GM12878 (cell line): Measurements from ENCODE around the gene MRPL38. TPM values are rescaled to one million over a fixed set of nuclear protein-coding genes. Genes with fewer than 3 reads are reported as not detected.

Experiments
- ATAC-seq: fragments of 200-7000 bp; cut with Tn5 transposase; 3 replicates; pipeline ENCODE4 v1.9.1; 2020; ENCODE audit warnings: mild to moderate bottlenecking, moderate library complexity
- BruUV-seq: library from RNA; stranded (reverse); fragments of 400-500 nt; replicated peaks from 2 replicates; lab custom pipeline; 2021; lab: Mats Ljungman, UMichigan
- CTCF ChIA-PET: fragments of 300-600 bp; sonication (Branson Sonifier 250); formaldehyde crosslinking; extraction: SDS; loops from one replicate; lab custom pipeline; 2021; ENCODE audit warnings: inconsistent platforms; lab: Yijun Ruan, JAX
- POLR2A ChIA-PET: fragments of 350-600 bp; formaldehyde crosslinking; extraction: SDS; loops from one replicate; lab custom pipeline; 2021; ENCODE audit warnings: inconsistent platforms; lab: Charles Lee
- RAD21 ChIA-PET: fragments of 300-600 bp; sonication (Branson Sonifier 250); formaldehyde crosslinking; loops from one replicate; lab custom pipeline; 2023; ENCODE audit warnings: antibody characterized with exemption; ENCODE audit not compliant: unreplicated experiment; lab: Charles Lee
- SMC1A ChIA-PET: fragments of 300-600 bp; sonication (Branson Sonifier 250); formaldehyde crosslinking; loops from one replicate; lab custom pipeline; 2023; ENCODE audit not compliant: unreplicated experiment, uncharacterized antibody; lab: Charles Lee
- DNase-seq: peaks from one replicate; pipeline ENCODE4 v3.0.0-alpha.2; 2011; ENCODE audit warnings: low read depth, low spot score
- FAIRE-seq: peaks from 3 replicates; lab custom pipeline; 2011; peaks lifted over from hg19 to GRCh38; lab: Jason Lieb, UNC
- H2AFZ ChIP-seq: 2 replicates; pipeline ENCODE4 v1.6.0; 2011; ENCODE audit warnings: low read depth, low read length, control low read depth; ENCODE audit not compliant: control insufficient read depth
- H3K27ac ChIP-seq: 2 replicates; pipeline ENCODE4 v1.5.1; 2011; ENCODE audit warnings: control low read depth; ENCODE audit not compliant: control insufficient read depth, insufficient read depth
- H3K27me3 ChIP-seq, 2 experiments: replicated peaks in 1 of 2; 2 replicates each; pipeline versions ENCODE4 v1.6.0 to v1.6.1; 2011; ENCODE audit warnings: low read length in 1 of 2; ENCODE audit not compliant: control insufficient read depth in 2 of 2, insufficient read depth in 2 of 2
- H3K36me3 ChIP-seq, 2 experiments: 2 replicates each; pipeline ENCODE4 v1.5.1; 2011; ENCODE audit warnings: low read length in 1 of 2; ENCODE audit not compliant: control insufficient read depth in 2 of 2, insufficient read depth in 2 of 2
- H3K4me1 ChIP-seq: 2 replicates; pipeline ENCODE4 v1.6.1; 2011; ENCODE audit warnings: mild to moderate bottlenecking, low read length, moderate library complexity, mixed read lengths; ENCODE audit not compliant: control insufficient read depth, insufficient read depth
- H3K4me2 ChIP-seq: 2 replicates; pipeline ENCODE4 v1.6.0; 2011; ENCODE audit warnings: control low read depth; ENCODE audit not compliant: control insufficient read depth, insufficient read depth
- H3K4me3 ChIP-seq: fragments of 200-600 bp; sonication (generic); 2 replicates; pipeline ENCODE4 v1.5.1; 2016
- H3K79me2 ChIP-seq: 2 replicates; pipeline ENCODE4 v1.6.0; 2011; ENCODE audit warnings: low read length; ENCODE audit not compliant: control insufficient read depth, insufficient read depth
- H3K9ac ChIP-seq: 2 replicates; pipeline ENCODE4 v1.8.0; 2011; ENCODE audit warnings: low read length, control low read depth, mixed read lengths; ENCODE audit not compliant: control insufficient read depth, insufficient read depth
- H3K9me3 ChIP-seq: replicated peaks from 3 replicates; pipeline ENCODE4 v1.5.1; 2011; ENCODE audit warnings: mild to moderate bottlenecking, low read length; ENCODE audit not compliant: control insufficient read depth, insufficient read depth
- H4K20me1 ChIP-seq: 2 replicates; pipeline ENCODE4 v1.6.0; 2011; ENCODE audit not compliant: control insufficient read depth, insufficient read depth
- PAX8 ChIP-seq: fragments of 450-650 bp; IDR thresholded peaks from 2 replicates; pipeline ENCODE4 v1.6.1; 2017; ENCODE audit warnings: mild to moderate bottlenecking, moderate library complexity
- POU2F2 ChIP-seq: IDR thresholded peaks from 3 replicates; pipeline ENCODE4 v1.6.1; 2011; ENCODE audit warnings: low read depth, mild to moderate bottlenecking, low read length, borderline replicate concordance
- WGBS: methylation state at CpG from one replicate; pipeline ENCODE4 v1.1.6; 2016; ENCODE audit warnings: low lambda C conversion rate; ENCODE audit not compliant: insufficient replicate concordance, insufficient coverage; ENCODE audit errors: missing lambda C conversion rate; 5-methylcytosine and 5-hydroxymethylcytosine counted together
- in situ Hi-C: fragments of 300-500 bp; cut with MboI; formaldehyde crosslinking; loops from 9 replicates; pipeline ENCODE4 v1.14.3; 2018; ENCODE audit warnings: mixed read lengths
- intact Hi-C: fragments of 100-400 bp; cut with micrococcal nuclease; formaldehyde crosslinking; loops from one replicate; pipeline ENCODE4 v1.14.2; 2022; ENCODE audit not compliant: unreplicated experiment
- polyA plus RNA-seq, 11 experiments: library from polyadenylated mRNA; depleted of rRNA in 4 of 11; unstranded in 6 of 11; stranded (reverse) in 5 of 11; fragments of >200 nt; fragmentation: Nextera tagmentation in 4 of 11; fragmentation: Illumina TruSeq in 1 of 11; extraction: Ambion mirVana in 4 of 11; extraction: Trizol in 1 of 11; gene quantifications; 1 replicate in 1 of 11; 2 replicates in 10 of 11; pipeline versions ENCODE4 v1.2.1 to v1.2.3, GENCODE V29; 2011 to 2016; ENCODE audit warnings: inconsistent platforms in 2 of 11, missing spikeins in 2 of 11, low read depth in 1 of 11
- total RNA-seq, 4 experiments: library from RNA; depleted of rRNA in 3 of 4; stranded (reverse); fragments of >200 nt in 3 of 4; fragmentation: Illumina TruSeq in 1 of 4; extraction: Trizol in 1 of 4; gene quantifications; 2 replicates each; pipeline versions ENCODE4 v1.2.1 to v1.2.3, GENCODE V29; 2013 to 2021
- TF ChIP-seq, protein P1 (sequence below): fragments of 450-650 bp; IDR thresholded peaks from 2 replicates; pipeline ENCODE4 v1.6.1; 2017; ENCODE audit warnings: mild to moderate bottlenecking
- TF ChIP-seq, protein P2 (sequence below): fragments of 450-650 bp; formaldehyde crosslinking; IDR thresholded peaks from 2 replicates; pipeline ENCODE4 v1.4.0; 2022; ENCODE audit warnings: mild to moderate bottlenecking, moderate library complexity
- TF ChIP-seq, protein P3 (sequence below): fragments of 150-350 bp; IDR thresholded peaks from 2 replicates; pipeline ENCODE4 v1.6.1; 2014; ENCODE audit warnings: mild to moderate bottlenecking, low read depth, low read length
- TF ChIP-seq, protein P4 (sequence below), 3 experiments: IDR thresholded peaks in 2 of 3; conservative IDR thresholded peaks in 1 of 3; 2 replicates each; pipeline ENCODE4 v1.5.1; 2011; ENCODE audit warnings: low read depth in 3 of 3, low read length in 3 of 3, mild to moderate bottlenecking in 3 of 3, control low read depth in 2 of 3, moderate library complexity in 2 of 3, inconsistent platforms in 1 of 3, mixed read lengths in 1 of 3; ENCODE audit not compliant: control insufficient read depth in 2 of 3, insufficient read depth in 1 of 3; ENCODE audit errors: extremely low read depth in 1 of 3
- TF ChIP-seq, protein P5 (sequence below): fragments of 450-650 bp; IDR thresholded peaks from 2 replicates; pipeline ENCODE4 v1.6.1; 2017; ENCODE audit warnings: mild to moderate bottlenecking, moderate library complexity

Gene MRPL38
- total and polyA plus RNA-seq, 10 of the 15 experiments (the other 5 are each of a cell fraction or from before 2014, with no cell fraction given): 6.6 to 205 (median 53.1) TPM

DNA sequence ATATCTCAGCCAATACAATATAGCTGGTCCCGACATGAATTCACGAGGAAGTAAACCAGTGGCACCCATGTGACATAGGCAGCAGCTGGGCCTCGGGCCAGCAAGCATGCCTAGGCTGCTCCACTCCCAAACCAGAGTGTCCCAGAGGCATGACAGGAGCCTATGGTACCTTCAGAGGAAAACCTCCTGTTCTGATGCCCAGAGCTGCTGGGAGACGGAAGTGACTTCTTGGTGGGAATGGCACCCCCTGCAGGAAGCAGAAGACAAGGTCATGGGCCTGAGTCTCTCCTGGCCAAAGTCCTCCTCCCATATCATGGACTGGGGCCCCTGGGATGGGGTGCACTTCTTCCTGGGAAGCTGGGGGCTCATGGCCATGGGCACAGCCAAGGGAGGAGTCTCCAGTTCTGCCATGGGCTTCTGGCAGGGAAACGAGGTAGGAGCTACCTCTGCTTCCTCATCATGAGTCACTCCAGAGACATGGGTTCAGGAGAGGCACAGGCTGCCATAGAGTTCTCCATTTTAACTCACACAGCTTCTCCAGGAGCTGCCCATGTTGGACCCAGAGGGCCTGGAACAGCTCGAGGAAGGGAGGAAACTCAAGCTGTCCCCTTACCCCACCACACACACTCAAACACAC, 22.7 kb upstream of the MRPL38 start:
- Histone ChIP-seq H4K20me1 (no peaks in the 10 kb centered on the region), H3K27me3 (no peaks in the 10 kb centered on the region), H3K36me3 (no peaks in the 10 kb centered on the region), H3K4me1 (no peaks in the 10 kb centered on the region), H3K9ac (no peak overlapping the region), H3K79me2 (no peaks in the 10 kb centered on the region), H3K4me3 (no peak overlapping the region), H3K27ac (no peak overlapping the region), H2AFZ (no peak overlapping the region), H3K4me2 (no peak overlapping the region), H3K9me3 (no peaks in the 10 kb centered on the region)
- ChIA-PET RAD21 (no interaction called here), CTCF (interaction anchor here (0.5 to 2.1 kb wide), 14 partner anchors 8 to 405 kb away, joined by 3 to 11 read pairs (median 3); partner anchors contain the start of genes ACOX1, MRPL38 and TEN1), SMC1A (interaction anchor here (0.6 to 1.9 kb wide), 4 partner anchors 8 to 1120 kb away, joined by 3 to 6 read pairs (median 4); partner anchors contain the start of gene MRPL38), POLR2A (interaction anchor here (0.6 kb wide), 1 partner anchor 132 kb away, joined by 3 read pairs; no protein-coding TSS in a partner anchor)
- peak; percentile 59 for ATAC-seq
- intact Hi-C loops: no loop called here
- TF ChIP-seq, protein P1, sequence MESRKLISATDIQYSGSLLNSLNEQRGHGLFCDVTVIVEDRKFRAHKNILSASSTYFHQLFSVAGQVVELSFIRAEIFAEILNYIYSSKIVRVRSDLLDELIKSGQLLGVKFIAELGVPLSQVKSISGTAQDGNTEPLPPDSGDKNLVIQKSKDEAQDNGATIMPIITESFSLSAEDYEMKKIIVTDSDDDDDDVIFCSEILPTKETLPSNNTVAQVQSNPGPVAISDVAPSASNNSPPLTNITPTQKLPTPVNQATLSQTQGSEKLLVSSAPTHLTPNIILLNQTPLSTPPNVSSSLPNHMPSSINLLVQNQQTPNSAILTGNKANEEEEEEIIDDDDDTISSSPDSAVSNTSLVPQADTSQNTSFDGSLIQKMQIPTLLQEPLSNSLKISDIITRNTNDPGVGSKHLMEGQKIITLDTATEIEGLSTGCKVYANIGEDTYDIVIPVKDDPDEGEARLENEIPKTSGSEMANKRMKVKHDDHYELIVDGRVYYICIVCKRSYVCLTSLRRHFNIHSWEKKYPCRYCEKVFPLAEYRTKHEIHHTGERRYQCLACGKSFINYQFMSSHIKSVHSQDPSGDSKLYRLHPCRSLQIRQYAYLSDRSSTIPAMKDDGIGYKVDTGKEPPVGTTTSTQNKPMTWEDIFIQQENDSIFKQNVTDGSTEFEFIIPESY: no peak
- TF ChIP-seq, protein P2, sequence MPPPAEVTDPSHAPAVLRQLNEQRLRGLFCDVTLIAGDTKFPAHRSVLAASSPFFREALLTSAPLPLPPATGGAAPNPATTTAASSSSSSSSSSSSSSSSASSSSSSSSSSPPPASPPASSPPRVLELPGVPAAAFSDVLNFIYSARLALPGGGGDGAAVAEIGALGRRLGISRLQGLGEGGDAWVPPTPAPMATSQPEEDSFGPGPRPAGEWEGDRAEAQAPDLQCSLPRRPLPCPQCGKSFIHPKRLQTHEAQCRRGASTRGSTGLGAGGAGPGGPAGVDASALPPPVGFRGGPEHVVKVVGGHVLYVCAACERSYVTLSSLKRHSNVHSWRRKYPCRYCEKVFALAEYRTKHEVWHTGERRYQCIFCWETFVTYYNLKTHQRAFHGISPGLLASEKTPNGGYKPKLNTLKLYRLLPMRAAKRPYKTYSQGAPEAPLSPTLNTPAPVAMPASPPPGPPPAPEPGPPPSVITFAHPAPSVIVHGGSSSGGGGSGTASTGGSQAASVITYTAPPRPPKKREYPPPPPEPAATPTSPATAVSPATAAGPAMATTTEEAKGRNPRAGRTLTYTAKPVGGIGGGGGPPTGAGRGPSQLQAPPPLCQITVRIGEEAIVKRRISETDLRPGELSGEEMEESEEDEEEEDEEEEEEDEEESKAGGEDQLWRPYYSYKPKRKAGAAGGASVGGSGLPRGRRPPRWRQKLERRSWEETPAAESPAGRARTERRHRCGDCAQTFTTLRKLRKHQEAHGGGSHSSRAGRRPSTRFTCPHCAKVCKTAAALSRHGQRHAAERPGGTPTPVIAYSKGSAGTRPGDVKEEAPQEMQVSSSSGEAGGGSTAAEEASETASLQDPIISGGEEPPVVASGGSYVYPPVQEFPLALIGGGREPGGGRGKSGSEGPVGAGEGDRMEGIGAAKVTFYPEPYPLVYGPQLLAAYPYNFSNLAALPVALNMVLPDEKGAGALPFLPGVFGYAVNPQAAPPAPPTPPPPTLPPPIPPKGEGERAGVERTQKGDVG (CRISPR knock-in tag): no peak
- TF ChIP-seq, protein P3, sequence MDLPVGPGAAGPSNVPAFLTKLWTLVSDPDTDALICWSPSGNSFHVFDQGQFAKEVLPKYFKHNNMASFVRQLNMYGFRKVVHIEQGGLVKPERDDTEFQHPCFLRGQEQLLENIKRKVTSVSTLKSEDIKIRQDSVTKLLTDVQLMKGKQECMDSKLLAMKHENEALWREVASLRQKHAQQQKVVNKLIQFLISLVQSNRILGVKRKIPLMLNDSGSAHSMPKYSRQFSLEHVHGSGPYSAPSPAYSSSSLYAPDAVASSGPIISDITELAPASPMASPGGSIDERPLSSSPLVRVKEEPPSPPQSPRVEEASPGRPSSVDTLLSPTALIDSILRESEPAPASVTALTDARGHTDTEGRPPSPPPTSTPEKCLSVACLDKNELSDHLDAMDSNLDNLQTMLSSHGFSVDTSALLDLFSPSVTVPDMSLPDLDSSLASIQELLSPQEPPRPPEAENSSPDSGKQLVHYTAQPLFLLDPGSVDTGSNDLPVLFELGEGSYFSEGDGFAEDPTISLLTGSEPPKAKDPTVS: no peak
- TF ChIP-seq, protein P4, sequence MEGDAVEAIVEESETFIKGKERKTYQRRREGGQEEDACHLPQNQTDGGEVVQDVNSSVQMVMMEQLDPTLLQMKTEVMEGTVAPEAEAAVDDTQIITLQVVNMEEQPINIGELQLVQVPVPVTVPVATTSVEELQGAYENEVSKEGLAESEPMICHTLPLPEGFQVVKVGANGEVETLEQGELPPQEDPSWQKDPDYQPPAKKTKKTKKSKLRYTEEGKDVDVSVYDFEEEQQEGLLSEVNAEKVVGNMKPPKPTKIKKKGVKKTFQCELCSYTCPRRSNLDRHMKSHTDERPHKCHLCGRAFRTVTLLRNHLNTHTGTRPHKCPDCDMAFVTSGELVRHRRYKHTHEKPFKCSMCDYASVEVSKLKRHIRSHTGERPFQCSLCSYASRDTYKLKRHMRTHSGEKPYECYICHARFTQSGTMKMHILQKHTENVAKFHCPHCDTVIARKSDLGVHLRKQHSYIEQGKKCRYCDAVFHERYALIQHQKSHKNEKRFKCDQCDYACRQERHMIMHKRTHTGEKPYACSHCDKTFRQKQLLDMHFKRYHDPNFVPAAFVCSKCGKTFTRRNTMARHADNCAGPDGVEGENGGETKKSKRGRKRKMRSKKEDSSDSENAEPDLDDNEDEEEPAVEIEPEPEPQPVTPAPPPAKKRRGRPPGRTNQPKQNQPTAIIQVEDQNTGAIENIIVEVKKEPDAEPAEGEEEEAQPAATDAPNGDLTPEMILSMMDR (IDR thresholded peaks at IDR 0.05 in 2 of 3, conservative IDR thresholded peaks at IDR 0.05 in 1 of 3; ENCODE audit: control insufficient read depth in 2 of 3, extremely low read depth in 1 of 3, insufficient read depth in 1 of 3, low read depth in 3 of 3, low read length in 3 of 3): peak; percentile 9 to 40 (median 35); a peak in 3 of 6 replicates
- TF ChIP-seq POU2F2: no peak
- TF ChIP-seq PAX8: no peak
- TF ChIP-seq, protein P5, sequence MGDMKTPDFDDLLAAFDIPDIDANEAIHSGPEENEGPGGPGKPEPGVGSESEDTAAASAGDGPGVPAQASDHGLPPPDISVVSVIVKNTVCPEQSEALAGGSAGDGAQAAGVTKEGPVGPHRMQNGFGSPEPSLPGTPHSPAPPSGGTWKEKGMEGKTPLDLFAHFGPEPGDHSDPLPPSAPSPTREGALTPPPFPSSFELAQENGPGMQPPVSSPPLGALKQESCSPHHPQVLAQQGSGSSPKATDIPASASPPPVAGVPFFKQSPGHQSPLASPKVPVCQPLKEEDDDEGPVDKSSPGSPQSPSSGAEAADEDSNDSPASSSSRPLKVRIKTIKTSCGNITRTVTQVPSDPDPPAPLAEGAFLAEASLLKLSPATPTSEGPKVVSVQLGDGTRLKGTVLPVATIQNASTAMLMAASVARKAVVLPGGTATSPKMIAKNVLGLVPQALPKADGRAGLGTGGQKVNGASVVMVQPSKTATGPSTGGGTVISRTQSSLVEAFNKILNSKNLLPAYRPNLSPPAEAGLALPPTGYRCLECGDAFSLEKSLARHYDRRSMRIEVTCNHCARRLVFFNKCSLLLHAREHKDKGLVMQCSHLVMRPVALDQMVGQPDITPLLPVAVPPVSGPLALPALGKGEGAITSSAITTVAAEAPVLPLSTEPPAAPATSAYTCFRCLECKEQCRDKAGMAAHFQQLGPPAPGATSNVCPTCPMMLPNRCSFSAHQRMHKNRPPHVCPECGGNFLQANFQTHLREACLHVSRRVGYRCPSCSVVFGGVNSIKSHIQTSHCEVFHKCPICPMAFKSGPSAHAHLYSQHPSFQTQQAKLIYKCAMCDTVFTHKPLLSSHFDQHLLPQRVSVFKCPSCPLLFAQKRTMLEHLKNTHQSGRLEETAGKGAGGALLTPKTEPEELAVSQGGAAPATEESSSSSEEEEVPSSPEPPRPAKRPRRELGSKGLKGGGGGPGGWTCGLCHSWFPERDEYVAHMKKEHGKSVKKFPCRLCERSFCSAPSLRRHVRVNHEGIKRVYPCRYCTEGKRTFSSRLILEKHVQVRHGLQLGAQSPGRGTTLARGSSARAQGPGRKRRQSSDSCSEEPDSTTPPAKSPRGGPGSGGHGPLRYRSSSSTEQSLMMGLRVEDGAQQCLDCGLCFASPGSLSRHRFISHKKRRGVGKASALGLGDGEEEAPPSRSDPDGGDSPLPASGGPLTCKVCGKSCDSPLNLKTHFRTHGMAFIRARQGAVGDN: no peak
- BruUV-seq: no TSS peak
- in situ Hi-C loops: loop anchor here (5.0 kb wide), 1 partner anchor 365 kb away; no protein-coding TSS in a partner anchor
- no peak for DNase-seq
- FAIRE-seq: no peak
- 58% methylated on average over 6 of the region's 6 CpGs for WGBS
